GM18861 (cell line): ENCODE data around the gene EYA2.
"Not testable (repeated sequence)": the region's sequence is repeated elsewhere in the genome, so short reads cannot be mapped to it uniquely, and the experiment has no call there.

Experiments used
- ATAC-seq: cut with Tn5 transposase; IDR thresholded peaks from one replicate; pipeline ENCODE4 v1.9.1; 2021; ENCODE audit not compliant: unreplicated experiment

Gene EYA2

DNA sequence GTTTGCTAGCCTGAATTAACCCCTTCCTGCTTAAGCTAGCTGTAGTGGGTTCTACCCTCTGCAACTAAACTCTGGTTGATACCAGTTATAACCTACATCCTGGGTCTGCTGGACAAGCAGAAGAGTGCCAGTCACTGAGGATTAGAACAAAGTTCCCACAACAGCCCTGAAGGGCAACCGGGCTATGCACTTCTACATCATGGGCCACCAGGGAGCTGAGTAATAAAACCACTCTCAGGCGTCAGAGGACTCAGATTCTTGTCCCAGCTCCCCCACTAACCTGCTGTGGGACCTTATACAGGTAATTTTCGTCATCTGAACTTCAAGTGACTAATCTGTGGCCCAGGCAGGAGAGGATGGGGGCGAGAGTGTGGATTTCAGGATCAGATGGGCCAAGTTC is 56.8 kb downstream of the EYA2 start:
- ATAC-seq = no peak

DNA sequence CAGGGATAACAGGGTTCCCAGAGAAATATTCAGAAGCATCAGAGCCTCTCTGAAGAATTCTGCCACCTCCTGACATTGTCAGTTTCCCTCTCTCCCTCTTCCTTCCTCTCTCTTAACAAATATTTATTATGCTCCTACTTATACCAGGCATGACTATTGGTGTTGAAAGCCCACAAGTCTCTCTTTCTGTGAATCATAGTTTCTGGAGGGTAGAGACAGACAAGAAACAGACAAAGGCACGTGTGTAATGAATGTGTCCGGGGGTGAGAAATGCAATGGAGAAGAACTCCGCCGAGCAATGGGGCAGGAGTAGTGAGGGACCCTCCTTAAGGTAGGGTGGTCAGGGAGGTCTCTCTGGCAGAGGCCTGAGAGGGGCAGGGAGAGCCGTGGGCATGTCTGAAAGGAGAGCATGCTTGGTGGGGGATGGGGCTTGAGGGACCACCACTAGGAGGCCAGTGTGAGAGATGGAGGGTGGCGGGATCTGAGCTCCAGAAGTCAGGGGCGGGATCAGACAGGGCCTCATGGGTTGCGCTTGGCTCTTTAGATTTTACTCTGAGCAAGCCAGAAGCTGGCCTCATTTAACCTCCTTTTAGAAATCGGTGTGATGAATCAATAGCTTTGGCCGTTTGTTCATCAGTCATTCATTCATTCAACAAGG is 57.3 kb downstream of the EYA2 start:
- no peak for ATAC-seq

DNA sequence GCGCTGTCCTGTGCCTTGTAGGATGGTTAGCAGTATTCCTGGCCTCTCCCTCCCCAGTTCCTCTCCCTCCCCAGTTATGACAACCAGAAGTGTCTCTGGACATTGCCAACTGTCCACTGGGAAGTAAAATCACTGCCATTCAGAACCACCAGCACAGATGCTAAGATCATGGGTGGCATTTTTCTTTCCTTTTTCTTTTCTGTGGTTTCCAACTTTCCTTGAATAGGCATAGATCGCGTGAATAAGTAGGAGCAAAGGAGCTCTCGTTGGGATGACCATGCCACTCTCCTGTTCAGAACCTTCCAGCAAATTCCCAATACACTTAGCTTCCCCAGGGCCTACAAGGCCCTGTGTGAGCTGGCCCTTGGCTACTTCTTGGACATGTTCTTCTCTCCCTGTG is 59.0 kb downstream of the EYA2 start:
- no peak for ATAC-seq

DNA sequence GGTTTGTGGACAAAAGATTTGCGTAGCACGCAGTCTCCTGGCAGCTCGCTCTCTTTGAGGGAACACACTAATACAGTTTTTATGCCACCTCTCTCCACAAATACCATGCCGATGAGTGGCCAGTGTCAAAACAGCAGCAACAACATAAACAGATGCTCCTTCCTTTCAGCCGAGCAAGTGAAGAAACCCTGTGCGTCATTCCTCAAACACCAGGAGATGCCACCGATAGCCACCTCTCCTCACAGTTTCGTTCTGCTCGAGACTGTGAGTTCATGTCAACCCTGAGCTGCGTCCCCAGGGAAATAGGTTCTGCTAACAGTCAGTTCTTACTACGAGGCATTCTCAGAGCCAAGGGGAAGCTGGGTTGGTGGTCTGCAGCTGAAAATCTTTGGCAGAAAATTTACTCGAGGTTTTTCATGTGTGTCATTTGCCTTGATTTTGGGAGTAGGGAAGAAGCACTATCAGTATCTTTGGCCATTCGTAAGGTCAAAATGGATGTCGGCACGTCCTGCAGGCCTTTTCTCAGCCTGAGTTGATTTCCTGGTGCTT is 59.9 kb downstream of the EYA2 start:
- ATAC-seq = no peak

DNA sequence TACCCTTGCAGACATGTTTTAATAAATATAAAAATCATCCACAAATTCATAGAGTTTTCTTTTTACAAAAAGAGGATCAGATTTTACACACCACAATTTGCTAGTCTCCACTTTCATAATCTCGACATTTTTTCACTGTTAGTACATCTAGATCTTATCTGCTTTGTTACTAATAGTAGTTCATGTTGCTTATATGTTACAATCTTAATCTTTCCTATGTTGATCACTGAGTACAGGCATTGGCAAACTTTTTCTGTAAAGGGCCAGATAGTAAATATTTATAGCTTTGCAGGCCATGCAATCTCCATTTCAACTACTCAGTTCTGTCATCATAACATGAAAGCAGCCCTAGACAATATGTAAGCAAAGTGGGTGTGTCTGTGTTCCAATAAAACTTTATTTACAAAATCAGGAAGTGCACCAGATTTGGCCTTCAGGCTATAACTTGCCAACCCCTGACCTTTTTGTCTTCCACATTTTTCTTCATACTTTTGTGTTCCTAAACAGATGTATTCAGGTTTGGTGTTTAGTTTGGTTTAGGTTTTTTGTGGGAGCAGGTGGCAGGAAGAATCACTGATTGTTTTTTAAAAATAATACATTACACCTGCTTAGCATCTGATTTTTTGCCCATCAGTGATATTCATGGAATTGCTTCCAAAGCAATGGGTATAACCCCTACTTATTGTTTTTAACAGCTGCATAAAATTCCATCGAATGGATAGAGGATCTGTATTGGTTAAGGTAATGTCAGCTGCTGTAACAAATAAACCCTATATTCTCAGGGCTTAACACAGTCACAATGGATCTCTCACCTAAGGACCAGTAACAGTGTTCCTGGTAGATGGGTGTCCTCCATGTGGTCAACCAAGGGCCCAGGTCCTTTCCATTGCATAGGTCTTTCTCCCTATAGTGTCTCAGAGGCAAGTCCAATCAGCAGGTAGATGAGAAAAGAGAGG is 61.2 kb downstream of the EYA2 start:
- no peak for ATAC-seq

DNA sequence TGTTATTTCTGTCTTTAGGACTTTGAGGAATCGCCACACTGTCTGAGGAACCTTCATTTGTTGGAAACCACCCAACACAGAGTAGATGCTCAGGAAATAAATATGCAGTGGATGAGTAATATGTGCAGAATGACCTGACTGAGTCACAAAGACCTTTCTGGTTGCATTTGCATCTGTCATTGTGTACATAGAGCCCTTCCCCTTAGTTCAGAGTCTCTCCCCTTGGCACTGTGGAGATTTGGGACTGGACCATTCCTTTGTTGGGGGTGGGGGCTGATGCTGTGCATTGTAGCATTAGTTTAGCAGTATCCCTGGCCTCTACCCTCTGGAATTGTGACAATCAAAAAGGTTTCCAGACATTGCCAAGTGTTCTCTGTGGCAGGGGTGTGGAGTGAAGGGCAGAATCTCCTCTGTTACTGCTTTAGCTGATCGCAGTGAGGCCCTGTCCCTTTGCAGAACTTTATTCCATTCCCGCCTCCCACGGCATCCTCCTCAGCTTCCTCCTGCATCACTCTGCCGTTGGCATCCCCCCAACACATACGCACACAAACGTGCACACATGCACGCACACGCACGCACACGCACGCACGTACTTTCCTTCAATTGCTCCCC is 64.5 kb downstream of the EYA2 start:
- ATAC-seq = no peak

DNA sequence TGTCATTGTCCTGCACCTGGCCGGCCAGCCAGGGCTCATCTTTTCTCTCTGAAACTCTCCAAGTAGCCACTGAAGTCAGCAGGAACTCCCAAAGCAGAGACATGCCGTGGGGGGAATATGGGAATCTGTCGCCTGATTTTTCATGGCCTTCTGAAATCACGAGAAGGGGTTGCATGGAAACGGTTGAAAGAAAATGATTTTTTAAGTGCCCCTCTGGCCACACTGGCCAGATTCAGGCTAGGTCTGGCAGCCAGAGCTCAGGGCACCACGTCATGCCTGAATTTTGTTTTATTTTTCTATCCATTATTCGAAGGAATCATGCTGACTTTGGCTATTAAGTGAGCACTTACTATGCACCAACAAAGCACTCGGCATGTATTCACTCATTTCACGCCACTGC is 65.2 kb downstream of the EYA2 start:
- ATAC-seq = no peak

DNA sequence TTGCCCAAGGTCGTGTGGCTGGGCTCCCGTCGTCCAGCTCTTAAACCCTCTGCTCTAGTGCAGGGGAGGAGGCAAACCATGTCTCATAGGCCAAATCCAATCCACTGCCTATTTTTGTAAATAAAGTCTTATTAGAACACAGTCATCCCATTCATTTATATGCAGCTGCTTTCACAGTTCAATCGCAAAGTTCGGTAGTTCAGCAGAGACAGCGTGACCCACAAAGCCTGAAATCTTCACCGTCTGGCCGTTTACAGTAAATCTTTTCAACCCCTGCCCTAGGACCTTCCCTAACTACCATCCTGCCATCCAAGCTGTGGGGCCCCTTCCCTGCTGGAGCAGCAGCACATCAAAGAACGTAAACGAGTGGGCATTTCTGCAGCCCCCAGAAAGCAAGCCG is 65.9 kb downstream of the EYA2 start:
- no peak for ATAC-seq

DNA sequence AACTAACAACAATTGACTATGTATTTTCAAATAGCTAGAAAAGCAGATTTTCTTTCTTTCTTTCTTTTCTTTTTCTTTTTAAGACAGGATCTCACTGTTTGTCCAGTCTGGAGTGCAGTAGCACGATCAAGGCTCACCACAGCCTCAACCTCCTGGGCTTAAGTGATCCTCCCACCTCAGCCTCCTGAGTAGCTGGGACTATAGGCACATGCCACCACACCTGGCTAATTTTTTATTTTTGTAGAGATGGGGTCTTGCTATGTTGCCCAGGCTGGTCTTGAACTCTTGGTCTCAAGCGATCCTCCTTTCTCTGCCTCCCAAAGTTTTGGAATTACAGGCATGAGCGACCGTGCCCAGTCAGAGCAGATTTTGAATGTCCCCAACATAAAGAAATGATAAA is 67.3 kb downstream of the EYA2 start:
- not testable (repeated sequence) for ATAC-seq

DNA sequence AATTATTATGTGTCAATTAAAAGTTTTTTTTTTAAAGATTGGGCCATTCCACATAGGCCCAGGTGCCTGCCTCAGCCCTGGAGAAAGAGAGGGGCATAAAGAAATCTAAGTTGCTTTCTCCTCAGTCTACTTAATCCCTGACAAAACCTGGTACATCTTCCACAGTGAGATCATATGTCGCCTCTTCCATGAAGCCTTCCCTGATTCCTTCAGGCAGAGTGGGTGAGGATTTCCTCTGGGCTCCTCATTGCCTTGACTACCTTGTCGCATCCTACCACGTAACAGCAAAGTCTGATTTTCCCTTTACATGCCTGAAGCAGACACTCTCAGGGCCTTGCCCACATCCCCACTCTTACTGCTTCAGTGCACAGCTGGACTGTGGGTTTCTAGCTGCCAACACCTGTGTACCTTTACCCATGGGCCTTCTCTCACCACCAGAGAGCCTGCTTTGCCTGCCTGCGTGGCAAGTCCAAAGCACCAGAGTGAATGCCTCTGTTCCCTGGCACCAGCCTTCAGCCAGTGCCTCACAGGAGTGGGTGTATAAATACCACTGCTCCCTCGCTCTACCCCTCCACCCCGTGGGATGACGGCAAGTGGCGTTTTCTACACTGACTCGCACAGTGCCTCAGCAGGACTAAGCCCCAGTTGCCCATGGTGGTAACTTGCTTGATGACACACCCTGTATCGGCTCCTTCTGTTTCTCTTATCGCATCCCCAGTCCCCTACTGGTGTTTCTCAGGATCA is 68.0 kb downstream of the EYA2 start:
- ATAC-seq = no peak

DNA sequence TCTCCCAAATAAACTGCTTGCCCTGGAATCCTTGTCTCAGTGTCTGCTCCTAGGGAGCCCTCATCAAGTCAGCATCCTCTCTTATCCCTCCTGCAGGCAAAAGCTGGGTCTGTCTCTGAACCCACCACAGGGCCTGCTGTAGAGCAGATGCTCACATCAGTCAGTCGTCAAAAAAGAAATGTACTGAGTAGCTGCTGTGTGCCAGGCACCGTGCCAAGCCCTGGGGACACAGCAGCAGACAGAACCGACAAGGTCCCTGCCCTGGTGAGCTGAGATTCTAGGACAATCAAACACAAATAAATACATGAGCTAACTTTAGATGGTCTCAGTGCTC is 68.5 kb downstream of the EYA2 start:
- ATAC-seq = no peak

DNA sequence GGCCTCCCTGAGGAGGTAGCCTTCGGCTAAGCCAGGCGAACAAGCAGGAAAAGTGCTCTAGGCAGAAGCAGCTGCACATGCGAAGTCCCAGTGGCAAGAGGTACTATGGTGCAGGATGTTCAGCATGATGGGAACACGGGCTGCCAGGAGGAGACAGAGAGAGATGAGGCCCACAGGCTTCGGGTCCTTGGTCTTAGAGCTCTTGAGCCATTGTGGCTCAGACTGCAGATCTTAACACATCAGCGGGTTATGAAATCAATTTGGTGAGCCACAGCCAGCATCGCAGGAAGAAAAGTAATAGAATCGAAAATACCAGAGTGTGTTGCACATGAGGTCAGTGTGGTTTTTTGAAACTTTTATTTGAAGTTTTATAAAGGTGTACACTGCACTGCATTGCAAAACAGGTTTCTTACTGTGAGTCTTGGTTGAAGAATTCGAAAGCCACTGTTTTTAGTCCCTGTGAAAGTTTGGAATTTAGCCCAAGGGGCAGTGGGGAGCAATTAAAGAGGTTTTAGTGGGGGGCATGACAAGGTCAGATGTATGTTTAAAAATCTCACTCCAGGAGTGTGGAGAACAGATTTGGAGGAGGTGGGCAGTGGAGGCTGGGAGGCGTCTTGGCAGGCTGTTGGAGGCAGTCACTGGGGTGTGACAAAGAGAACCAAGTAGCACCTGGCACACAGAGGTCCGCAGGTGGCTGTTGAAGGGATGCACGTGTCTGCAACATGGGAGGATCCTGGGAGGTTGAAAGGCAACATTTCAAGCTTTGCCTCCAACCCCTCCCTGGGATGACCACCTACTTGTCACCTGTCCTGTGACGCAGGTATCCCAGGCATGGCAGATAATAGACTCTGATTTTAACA is 69.3 kb downstream of the EYA2 start:
- ATAC-seq = no peak

DNA sequence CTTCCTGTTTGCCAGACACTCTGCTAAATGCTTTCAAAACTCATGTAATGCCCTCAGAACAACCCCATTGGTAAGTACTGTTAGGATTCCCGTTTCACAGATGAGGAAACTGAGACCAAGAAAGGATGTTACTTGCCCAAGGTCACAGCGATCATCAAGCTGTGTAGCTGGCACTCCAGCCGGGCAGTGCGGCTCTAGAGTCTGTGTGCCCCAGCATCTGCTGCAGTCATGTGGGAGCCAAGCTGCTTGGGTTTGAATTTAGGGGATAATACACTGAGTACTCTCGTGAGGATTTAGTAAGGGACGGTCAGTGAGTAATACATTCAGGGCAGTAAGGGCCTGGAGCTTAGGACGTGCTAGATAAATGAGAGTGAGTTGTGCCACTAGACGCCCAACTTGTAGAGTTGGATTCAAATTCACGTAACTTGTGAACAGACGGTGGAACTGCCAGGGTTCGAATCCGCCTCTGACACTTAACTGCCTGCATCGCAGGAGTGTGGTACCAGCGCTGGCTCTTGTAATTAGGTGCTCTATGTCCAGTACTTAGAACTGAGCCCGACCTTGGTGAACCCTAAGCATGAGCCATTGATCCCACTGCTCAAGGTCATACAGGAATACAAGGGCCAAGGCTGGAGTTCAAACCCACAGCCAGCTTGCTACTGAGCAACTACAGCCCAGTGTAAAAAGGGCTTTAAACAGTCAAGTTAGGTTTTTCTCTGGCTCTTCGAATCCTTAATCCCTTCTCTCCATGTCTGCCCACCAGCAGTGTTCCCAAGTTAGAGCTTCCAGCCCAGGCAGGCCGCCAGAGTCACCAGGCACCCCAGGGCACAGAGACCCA is 70.2 kb downstream of the EYA2 start:
- no peak for ATAC-seq

DNA sequence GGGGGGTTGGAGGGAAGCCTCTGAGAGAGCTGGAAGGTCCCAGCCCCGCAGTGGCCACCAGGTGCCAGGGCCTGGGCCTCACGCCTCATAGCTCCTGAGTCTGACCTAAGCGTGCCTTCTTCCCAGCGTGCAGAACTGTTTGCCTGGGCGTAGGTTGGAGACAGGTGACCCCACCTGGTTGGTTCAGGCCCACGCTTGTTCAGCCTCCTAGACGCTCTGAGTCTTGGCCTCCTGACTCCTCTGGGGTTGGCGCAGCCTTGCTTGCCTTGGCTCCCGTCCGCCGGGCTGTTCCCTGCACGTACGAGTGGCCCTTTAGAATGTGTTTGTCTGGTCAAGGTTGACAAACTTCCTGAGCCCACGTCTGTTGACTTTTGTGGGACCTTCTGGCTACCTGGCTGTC is 70.8 kb downstream of the EYA2 start:
- ATAC-seq = no peak

DNA sequence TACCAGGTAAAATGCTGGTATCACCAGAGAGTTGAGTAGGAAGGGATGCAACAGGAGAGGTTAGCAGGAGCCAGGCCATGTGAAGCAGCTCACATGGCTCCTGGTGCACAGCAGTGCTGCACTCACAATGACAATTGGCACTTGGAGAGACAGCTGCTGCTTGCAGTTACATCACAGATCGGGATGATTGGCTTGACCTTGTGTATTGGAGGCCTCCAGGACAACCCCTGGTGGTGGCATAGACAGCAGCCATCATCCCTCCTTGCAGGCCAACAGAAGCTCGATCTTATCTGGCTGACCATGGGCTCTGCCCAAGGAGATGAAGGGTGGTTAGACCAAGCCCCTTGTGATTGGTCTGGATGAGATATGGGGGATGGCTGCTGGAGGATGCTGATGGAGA is 73.0 kb downstream of the EYA2 start:
- no peak for ATAC-seq

DNA sequence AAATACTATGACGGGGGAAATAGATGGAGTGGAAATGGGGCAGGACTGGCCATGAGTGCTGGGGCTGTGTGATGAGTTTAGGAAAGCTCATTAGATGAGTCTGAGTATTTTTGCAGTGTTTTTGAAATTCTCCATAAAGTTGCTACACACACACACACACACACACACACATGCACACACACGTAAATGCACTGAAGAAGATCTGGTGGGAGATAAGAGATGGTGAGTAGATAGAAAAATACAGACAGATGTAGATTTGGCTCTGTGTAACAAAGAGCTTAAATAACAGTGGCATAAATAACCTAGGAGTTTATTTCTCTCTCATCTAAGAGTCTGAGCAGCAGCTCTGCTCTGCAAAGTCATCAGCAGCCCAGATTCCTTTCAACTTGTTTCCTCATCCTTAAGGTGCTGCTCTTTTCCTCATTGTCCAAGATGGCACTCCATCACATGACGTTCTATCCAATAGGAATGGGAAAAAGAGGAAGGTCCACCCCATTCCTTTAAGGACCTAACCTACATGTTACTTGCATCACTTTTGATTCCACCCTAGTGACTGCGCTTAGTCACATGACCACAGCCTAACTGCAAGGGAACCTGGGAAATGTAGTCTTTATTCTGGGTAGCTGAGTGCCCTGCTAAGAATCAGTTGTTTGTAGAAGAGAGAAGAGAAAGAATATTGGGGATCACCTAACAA is 76.4 kb downstream of the EYA2 start:
- ATAC-seq = no peak

DNA sequence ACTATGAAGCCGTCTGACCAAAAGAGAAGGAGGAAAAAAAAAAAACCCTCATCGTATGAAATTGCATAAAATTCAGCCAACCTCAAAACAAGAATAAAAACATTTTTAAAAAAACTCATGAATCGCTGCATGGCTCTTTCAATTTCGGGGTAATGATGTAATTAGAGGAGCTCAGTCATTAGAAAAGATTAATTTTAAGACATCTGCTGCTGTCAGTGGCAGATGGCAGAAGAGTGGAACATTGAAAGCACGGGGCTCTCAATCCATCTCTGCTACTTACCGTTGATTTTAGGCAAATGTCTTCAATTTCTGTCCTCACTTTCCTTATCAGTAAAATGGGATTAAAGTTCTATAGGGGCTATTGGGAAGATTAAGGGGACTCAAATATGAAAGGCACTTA is 79.1 kb downstream of the EYA2 start:
- no peak for ATAC-seq

DNA sequence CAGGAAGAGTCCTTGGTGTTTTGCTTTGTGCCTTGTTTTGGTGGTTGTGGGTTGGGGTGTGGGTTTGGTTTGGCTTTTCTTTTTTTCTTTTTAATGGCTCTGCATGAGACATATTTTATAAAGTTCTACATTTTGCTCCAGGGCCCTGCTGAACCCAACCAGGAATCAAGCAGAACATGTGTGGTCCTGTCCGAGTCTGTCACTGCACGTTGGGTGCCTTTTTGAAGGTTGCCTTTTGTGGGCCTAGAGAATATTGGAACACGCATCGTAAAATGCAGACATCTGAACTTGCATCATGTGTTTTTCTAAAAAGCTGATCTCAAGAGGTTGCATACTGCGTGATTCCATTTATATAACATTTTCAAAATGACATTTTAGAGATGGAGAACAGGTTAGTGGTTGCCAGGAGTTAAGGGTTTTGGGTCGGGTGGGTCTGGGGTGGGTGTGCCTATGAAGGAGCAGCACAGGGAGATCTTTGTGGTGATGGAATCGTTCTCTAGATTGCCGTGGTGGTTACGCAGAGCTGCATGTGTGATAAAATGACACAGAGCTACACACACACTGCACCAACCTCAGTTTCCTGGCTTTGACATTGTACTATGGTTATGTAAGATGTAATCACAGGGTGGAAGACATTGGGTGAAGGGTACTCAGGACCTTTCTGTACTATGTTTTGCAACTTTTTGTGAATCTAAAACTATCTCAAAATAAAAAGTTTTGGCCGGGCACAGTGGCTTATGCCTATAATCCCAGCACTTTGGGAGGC is 80.2 kb downstream of the EYA2 start:
- ATAC-seq = no peak
